Measurements from ENCODE around the gene TP53AIP1.

DNA sequence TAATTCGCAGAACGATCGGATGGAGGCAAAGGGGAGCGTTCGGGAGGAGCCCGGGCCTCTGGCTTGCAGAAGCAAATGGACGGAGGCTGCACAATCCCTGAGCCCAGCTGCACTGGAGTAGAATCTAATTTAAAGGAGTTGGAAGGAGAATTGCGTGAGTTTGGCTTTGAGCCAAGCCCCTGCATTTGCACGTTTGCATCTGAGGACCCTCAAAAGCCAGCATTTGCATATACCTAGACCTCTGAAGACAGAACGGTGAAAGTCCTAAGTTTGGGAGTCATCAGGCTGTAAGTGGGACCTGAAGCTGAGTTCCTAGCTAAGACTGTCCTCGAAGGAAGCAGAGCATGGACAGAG, 15.6 kb downstream of the TP53AIP1 start:
- TF ChIP-seq, protein P1, sequence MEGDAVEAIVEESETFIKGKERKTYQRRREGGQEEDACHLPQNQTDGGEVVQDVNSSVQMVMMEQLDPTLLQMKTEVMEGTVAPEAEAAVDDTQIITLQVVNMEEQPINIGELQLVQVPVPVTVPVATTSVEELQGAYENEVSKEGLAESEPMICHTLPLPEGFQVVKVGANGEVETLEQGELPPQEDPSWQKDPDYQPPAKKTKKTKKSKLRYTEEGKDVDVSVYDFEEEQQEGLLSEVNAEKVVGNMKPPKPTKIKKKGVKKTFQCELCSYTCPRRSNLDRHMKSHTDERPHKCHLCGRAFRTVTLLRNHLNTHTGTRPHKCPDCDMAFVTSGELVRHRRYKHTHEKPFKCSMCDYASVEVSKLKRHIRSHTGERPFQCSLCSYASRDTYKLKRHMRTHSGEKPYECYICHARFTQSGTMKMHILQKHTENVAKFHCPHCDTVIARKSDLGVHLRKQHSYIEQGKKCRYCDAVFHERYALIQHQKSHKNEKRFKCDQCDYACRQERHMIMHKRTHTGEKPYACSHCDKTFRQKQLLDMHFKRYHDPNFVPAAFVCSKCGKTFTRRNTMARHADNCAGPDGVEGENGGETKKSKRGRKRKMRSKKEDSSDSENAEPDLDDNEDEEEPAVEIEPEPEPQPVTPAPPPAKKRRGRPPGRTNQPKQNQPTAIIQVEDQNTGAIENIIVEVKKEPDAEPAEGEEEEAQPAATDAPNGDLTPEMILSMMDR (IDR thresholded peaks at IDR 0.05 in 8 of 11, conservative IDR thresholded peaks at IDR 0.05 in 3 of 11), result no peak
- no peak for TF ChIP-seq POLR2A (IDR thresholded peaks at IDR 0.05)

All from spleen (tissue), 7 donors.